ENCODE results near the gene CLDN9. TPM values are rescaled to one million over a fixed set of nuclear protein-coding genes. Genes with fewer than 3 reads are reported as not detected.

Gene CLDN9
- total and polyA plus RNA-seq, 2 donors (not counting 1 experiment from before 2014, with no cell fraction given), result 0.04 TPM; not detected in 1

GRCh38 chr16:3026609-3027488 lies 14.1 kb downstream of the CLDN9 start:
- H4K20me1 ChIP-seq (ENCODE audit: control insufficient read depth, insufficient read depth, low read length, poor library complexity, severe bottlenecking), result peaks cover 47% of the 10 kb centered on the region
- intact Hi-C loops (cut with micrococcal nuclease), result loop anchor here (10.0 kb wide), 2 partner anchors 258 to 1722 kb away; partner anchors contain the start of genes UBE2I and ZNF263
- TF ChIP-seq CTCF (IDR thresholded peaks at IDR 0.05) (no peak), EZH2 (IDR thresholded peaks at IDR 0.05; ENCODE audit: borderline replicate concordance, insufficient read depth, low read depth, low read length, poor library complexity, severe bottlenecking) (no peak)
- no peak overlapping the region for H2AFZ ChIP-seq (ENCODE audit: insufficient read depth, low read depth, low read length, poor library complexity, severe bottlenecking)
- Mint-ChIP-seq H3K27me3 (peaks cover 16% of the 10 kb centered on the region), H3K4me1 (peaks cover 43% of the 10 kb centered on the region), H3K4me3 (no peak overlapping the region), H3K9me3 (ENCODE audit: insufficient read depth) (no peaks in the 10 kb centered on the region), H3K27ac (no peak overlapping the region)
- POLR2A ChIA-PET, result interaction anchor here (0.7 kb wide), 1 partner anchor 430 kb away, joined by 3 read pairs; no protein-coding TSS in a partner anchor
- 97% methylated on average over 22 of the region's 24 CpGs for WGBS (ENCODE audit: insufficient coverage)
- H3K27ac ChIP-seq (ENCODE audit: low read length in 2 of 2), result no peak overlapping the region
- peaks cover 0 to 17% (median 0%) of the 10 kb centered on the region in 3 donors for H3K9me3 ChIP-seq (ENCODE audit: control extremely low read depth in 1 of 3, control insufficient read depth in 2 of 3, insufficient read depth in 1 of 3, low read length in 2 of 3)
- CTCF ChIA-PET, result interaction anchor here (0.6 to 8.9 kb wide), 10 partner anchors 7 to 1110 kb away, joined by 3 to 213 read pairs (median 7); partner anchors contain the start of gene TNFRSF12A
- peaks cover 0 to 18% of the 10 kb centered on the region in 2 experiments for H3K36me3 ChIP-seq (replicated peaks in 1 of 2; ENCODE audit: control extremely low read depth in 1 of 2, control insufficient read depth in 1 of 2, extremely low read depth in 1 of 2, insufficient read depth in 2 of 2, low read length in 1 of 2)
- peaks cover 15% of the 10 kb centered on the region for H3K79me2 ChIP-seq (ENCODE audit: control insufficient read depth, insufficient read depth, low read length)
- peaks cover 0 to 34% (median 19%) of the 10 kb centered on the region in 4 experiments for H3K27me3 ChIP-seq (replicated peaks in 1 of 4; ENCODE audit: control extremely low read depth in 1 of 4, control insufficient read depth in 3 of 4, insufficient read depth in 4 of 4, low read length in 3 of 4)
- H3K9ac ChIP-seq (ENCODE audit: low read length), result no peak overlapping the region
- DNase-seq, result no peak
- H3K4me1 ChIP-seq (ENCODE audit: control insufficient read depth in 2 of 2, insufficient read depth in 2 of 2, low read length in 2 of 2), result peaks cover 45 to 49% of the 10 kb centered on the region in 2 donors
- no peak overlapping the region for H3K4me3 ChIP-seq (ENCODE audit: control extremely low read depth in 1 of 5, extremely low read depth in 1 of 5, insufficient read depth in 1 of 5, low read depth in 2 of 5, low read length in 4 of 5)
- ATAC-seq (ENCODE audit: low read depth), result no peak
- no peak overlapping the region for H3K4me2 ChIP-seq (replicated peaks; ENCODE audit: low read depth, low read length, poor library complexity, severe bottlenecking)
